Measurements from ENCODE around the gene ZNF497.
"Not testable (repeated sequence)": the region's sequence is repeated elsewhere in the genome, so short reads cannot be mapped to it uniquely, and the experiment has no call there.

The ZNF497 gene

GRCh38 chr19:58311345-58311865 lies 51.1 kb downstream of the ZNF497 start:
- DNase-seq (ENCODE audit: low read depth in 1 of 2, low spot score in 1 of 2) = no peak

GRCh38 chr19:58310685-58311084 lies 51.9 kb downstream of the ZNF497 start:
- DNase-seq (ENCODE audit: low read depth in 1 of 2, low spot score in 1 of 2) = not testable (repeated sequence)

- DNase-seq (ENCODE audit: low read depth in 1 of 2, low spot score in 1 of 2) = no peak
These were observed 54.8 kb downstream of the ZNF497 start for GRCh38 chr19:58307736-58308135.

- DNase-seq (ENCODE audit: low read depth in 1 of 2, low spot score in 1 of 2) = no peak
These were observed 56.6 kb downstream of the ZNF497 start for GRCh38 chr19:58305932-58306323.

- peak; percentile 88 to 89 for DNase-seq (ENCODE audit: low read depth in 1 of 2, low spot score in 1 of 2)
These were observed 57.3 kb downstream of the ZNF497 start, which contains the start of gene ERVK3-1 for GRCh38 chr19:58305065-58305931. ERVK3-1 (plus strand) TSS chr19:58305377; CDS start chr19:58312169, 6,792 bp downstream.

- DNase-seq (ENCODE audit: low read depth in 1 of 2, low spot score in 1 of 2) = no peak
These were observed 57.8 kb downstream of the ZNF497 start for GRCh38 chr19:58304748-58305064.
